Activated CD4-positive, CD25-positive, alpha-beta regulatory T cell treated with anti-CD3 and anti-CD28 coated beads, Interleukin-2, amount 50 U/mL, for 24 hours (primary cell): ENCODE results near the gene MLXIP.
"Not testable (repeated sequence)": the region's sequence is repeated elsewhere in the genome, so short reads cannot be mapped to it uniquely, and the experiment has no call there.

Experiments
- ATAC-seq, 2 donors: fragments of 150-1000 bp; cut with Tn5 transposase; one replicate each; pipeline ENCODE4 v1.10.0; 2021; ENCODE audit warnings: mild to moderate bottlenecking in 1 of 2, moderate library complexity in 1 of 2

The MLXIP gene, protein sequence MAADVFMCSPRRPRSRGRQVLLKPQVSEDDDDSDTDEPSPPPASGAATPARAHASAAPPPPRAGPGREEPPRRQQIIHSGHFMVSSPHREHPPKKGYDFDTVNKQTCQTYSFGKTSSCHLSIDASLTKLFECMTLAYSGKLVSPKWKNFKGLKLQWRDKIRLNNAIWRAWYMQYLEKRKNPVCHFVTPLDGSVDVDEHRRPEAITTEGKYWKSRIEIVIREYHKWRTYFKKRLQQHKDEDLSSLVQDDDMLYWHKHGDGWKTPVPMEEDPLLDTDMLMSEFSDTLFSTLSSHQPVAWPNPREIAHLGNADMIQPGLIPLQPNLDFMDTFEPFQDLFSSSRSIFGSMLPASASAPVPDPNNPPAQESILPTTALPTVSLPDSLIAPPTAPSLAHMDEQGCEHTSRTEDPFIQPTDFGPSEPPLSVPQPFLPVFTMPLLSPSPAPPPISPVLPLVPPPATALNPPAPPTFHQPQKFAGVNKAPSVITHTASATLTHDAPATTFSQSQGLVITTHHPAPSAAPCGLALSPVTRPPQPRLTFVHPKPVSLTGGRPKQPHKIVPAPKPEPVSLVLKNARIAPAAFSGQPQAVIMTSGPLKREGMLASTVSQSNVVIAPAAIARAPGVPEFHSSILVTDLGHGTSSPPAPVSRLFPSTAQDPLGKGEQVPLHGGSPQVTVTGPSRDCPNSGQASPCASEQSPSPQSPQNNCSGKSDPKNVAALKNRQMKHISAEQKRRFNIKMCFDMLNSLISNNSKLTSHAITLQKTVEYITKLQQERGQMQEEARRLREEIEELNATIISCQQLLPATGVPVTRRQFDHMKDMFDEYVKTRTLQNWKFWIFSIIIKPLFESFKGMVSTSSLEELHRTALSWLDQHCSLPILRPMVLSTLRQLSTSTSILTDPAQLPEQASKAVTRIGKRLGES

DNA sequence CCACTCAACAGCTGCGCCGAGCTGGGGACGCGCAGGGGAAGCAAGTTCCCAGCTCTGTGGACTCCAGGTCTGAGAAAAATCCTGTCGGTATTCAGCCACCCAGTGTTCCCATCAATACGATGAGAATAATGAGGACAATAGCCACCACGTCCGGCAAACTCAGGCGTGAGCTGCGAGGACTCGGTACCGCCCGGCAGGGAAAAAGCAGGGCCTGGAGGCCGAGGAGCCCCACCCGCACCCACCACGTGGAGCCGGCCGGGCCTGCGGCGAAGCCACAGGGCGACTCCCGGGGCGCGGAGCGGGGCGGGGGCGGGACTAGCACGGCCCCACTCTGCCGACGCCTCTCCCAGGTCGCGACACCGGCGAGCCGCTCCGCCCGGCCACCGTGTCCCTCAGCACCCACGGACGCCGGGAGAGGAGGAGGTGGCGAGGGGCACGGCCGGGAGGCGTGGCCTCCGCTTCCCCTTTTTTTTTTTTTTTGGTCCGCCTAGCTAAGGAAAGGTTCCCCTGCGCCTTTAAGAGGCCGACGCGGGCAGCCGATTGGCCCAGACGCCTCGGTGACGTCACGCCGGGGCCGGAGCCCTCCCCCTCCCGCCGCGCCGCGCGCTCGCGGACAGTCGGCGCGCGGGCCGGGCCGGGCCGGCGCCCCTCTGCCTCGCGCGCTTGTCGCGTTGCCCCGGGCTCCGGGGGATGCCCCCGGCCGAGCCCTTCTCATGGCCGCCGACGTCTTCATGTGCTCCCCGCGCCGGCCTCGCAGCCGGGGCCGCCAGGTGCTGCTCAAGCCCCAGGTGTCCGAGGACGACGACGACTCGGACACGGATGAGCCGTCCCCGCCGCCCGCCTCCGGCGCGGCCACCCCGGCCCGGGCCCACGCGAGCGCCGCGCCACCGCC, at the start of gene MLXIP:
Gene MLXIP (plus strand): TSS at position 616 of the 892 bp plus-strand sequence. CDS start 98 bp downstream, at position 714.
- ATAC-seq, result peak; percentile 81 to 82

DNA sequence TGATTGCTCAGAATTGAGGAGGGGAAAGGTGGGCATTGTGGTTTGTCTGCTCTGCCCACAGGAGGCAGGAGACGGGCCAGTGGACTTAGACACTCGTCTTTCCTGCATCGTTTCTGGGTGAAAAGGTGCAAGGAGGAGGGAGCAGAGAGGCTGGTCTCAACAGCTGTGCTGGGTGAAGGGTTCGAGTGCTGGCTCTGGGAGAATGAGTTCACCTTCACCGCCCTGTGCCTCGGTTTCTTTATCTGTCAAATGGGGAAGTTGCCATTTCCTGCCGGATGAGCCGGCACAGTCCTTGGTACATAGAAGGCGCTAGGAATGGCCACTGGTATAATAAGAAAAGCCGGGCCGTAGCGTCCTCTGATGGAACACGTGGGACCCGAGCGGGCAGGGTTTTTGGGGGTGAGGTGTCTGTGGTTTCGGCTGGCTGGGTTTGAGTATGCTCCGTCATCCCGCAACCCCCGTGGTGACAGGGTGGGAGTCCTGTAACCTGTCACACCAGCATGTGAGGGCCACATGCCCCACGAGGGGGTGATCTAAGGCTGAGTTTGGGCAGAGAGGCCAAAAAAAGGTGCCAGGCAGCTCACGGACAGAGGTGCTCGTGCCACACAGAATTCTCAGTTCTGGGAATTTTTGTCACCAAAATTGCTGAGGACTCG, 49.5 kb upstream of the MLXIP start:
- peak; percentile 12 to 58 for ATAC-seq

DNA sequence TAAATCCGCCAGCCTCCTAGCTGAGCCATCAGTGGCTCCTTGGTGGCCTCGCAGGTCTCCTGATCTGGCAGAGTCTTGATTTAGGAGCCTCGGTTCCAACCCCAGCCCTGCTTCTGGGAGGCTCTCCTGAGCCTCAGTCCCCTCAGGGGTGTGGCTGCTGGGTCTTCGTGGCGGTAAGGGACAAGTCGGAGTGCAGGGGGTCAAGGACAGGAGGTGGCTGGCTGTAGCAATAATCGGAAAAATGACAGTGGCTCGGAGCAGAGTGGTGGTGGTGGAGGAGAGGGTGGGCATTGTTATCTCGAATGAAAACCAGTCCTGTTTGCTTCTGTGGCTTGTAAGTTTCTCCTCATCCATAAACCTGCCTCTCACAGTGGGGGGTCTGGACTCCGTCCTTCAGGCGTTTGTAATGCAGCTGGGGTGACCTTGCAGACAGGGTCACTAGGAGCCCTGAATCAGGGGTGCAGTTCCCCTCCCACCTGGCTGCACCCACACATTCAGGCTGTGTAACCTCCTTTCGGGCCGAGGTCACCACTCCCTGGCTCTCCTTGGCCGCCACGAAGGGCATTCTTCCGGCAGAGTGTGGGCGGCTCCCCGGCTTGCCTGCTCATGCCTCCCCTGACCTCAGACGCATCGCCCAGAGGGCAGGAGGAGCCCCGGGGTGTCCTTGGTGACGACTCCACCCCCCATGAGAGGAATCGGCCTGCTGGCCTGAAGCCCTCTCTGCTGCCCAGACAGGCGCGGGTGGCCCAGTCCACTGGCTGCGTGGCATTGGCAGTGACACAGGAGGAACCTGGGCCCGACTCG, 48.7 kb upstream of the MLXIP start:
- no peak for ATAC-seq

DNA sequence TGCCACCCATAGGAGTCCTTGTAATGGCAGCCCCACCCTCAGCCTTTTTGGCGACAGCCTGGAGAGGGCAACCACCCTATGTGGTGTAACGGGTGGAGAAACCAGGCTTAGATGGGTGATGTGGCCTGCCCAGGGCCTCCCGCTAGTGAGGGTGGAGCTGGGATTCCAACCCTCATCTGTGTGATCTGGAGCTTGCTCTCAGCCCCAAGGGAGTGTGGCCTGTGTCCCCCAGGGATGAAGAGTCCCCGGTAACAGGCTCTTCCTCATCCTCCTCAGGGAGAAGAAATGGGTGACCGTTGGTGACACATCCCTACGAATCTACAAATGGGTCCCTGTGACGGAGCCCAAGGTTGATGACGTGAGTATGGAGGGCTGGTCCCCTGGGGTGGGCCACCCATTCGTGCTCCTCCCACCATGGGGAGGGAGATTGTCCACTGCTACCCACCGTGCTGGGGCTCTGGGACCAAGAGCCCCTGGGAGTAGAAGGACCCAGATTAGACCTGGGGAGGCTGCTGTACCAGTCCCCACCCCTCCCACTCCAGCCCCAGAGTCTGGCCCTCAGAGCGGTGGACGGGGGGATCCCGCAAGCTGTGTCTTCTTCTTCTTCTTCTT, 48.0 kb upstream of the MLXIP start:
- ATAC-seq, result no peak

DNA sequence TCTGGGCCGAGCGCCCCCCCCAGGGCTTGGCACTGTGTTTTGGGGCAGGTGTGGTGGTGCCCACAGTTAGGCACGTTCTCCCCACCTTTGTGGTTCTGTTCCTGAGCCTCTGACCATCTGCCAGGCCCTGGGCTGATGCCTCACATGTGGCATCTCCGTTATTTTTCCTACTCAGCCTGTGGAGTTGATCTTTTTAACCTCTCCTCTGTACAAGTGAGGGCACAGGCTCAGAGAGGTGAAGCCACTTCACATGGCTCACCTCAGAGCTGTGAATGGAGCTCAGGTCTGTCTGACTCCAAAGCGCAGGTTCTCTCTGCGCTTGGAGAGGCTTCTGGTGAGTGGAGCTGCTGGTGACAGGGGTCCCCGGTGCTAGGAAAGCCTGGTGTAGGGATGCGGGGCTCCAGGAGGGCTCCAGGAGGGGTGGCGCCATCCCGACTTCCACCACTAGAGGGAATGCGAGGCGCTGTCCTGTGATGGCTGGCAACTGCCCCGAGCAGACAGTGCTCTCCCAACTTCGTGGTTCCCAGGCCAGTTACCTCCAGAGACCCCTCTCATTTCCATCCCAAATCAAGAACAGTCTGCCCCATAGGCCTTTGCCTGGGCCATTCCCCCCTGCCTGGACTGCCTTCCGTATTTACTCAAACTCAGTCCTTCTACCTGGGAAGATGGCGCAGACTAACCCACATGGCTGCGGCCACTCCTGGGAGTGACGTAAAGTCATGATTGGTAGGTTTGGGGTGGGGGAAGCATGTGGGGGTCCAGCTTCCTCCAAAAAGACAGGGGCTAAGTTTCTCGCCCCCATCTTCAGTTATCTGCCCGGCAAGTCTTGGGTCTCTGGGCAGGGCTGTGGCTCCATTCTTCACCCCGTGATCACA, 47.0 kb upstream of the MLXIP start:
- ATAC-seq, result peak; percentile 51 to 62

DNA sequence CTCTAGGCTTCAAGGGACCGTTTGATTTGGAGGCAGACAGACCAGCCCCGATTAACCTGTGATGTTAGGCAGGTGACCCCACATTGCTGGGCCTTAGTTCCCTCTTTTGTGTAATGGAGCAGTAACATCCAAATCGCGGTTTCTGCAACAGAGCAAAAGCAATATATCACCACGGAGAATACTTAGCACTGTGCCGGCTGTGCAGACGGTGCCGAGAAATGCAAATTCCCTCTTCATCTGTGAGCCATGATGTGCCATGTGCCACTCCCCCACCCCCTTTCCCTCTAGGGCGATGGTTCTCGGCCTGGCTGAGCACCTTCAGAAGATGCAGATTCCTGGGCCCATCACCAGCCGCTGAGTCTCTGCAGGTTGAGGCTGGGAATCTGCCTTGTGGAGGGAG, 46.0 kb upstream of the MLXIP start:
- no peak for ATAC-seq

DNA sequence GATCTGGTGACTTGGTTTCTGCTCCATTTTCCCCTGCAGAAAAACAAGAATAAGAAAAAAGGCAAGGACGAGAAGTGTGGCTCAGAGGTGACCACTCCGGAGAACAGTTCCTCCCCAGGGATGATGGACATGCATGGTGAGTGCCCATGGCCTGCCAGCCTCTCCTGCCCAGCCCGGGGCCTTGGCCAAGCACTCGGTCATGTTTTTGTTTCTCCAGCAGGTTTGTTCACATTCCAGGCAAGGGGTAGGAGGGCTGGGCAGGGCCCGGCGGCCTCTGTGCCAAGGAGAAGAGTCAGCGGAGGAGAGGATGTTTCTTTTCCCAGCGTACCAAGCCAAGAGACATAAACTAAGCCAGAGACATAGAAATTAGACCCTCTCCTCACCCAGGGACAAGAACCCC, 43.3 kb upstream of the MLXIP start:
- ATAC-seq, result no peak

DNA sequence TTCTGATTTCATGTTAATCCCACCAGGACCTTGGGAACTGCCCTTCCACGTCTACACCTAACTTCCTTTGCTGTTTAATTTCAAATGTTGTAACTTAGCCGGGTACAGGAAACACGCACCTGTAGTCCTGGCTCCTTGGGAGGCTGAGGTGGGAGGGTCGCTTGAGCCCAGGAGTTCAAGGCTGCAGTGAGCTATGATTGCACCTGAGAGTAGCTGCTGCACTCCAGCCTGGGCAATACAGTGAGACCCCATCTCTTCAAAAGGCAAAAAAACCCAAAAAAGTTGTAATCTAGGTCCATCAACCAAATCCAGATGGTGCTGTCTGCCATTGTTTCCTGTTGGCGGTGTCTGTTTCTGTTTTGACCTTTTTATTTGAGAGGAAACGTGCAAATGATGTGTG, 42.4 kb upstream of the MLXIP start:
- no peak for ATAC-seq

DNA sequence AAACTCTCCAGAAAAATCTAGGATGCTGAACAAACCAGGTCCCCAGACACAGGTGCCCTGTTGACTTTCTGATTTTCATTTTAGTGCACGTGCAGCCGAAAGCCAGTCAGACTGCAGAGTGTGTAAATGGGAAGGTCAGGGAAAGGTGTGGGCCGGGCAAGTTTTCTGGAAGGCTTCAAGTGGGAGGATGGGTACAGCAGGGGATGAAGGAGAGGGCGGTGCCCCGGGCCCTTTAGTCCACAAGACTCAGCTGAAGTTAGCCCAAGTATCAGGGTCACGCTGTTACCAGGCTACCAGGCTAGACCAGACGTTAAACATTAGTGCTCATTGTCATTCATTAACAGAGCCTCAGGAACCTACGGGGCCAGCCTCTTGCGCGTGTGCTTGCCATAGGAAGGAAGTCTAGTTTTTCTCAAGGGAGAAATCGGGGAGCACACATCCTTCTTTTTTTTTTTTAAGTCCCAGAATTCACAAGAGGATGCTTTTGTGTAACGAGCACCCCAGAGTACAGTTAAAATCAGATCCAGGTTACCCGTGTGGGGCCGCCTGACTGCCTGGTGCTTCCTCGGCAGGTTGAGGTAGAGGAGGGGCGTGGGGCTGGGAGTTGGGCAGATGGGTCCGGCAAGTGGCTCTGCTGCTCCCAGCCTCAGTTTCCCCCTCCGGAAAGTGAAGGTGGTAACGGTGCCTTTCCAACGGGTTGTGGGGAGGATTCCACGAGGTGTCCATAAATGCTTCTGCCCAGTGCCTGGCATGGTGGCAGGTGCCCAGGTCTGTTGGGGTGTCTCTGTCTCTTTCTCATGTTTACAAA, 37.8 kb upstream of the MLXIP start:
- ATAC-seq, result no peak

DNA sequence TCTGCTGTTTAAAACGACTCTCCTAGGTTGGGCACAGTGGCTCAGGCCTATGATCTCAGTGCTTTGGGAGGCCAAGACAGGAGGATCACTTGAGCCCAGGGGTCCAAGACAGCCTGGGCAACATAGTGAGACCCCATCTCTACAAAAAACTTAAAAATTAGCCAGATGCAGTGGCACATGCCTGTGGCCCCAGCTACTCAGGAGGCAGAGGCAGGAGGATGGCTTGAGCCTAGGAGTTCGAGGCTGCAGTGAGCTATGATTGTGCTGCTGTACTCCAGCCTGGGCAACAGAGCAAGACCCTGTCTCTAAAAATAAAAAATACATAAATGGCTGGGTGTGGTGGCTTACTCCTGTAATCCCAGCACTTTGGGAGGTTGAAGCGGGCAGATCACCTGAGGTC, 37.1 kb upstream of the MLXIP start:
- ATAC-seq, result not testable (repeated sequence)

DNA sequence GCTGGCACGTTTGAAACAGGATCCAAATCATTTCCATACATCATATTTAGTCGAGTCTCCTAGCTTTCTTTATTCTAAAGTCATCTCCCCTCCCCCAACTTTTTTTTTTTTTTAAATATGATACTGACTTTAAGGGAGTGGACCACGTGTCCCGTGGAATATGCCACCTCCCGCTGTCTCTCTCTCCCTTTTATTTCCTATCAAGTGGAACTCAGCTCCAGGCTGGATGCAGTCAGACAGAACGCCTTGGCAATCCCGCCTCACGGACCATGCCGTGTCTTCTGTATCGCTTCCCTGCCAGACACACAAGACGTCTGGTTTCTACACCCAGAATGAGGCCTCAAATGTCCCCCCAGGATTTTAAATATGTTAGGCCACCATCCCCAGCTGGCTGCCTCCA, 35.6 kb upstream of the MLXIP start:
- no peak for ATAC-seq

DNA sequence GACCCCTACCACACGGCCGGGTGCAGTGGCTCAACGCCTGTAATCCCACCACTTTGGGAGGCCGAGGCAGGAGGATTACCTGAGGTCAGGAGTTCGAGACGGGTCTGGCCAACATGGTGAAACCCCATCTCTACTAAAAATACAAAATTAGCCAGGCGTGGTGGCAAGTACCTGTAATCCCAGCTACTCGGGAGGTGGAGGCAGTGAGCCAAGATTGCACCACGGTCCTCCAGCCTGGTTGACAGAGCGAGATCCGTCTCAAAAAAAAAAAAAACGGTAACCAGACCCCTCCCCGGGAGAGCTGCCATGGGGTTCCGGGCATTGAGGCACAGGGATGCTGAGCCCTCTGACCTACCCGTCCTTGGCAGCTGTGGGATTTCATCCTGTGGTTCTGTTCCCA, 35.1 kb upstream of the MLXIP start:
- no peak for ATAC-seq

DNA sequence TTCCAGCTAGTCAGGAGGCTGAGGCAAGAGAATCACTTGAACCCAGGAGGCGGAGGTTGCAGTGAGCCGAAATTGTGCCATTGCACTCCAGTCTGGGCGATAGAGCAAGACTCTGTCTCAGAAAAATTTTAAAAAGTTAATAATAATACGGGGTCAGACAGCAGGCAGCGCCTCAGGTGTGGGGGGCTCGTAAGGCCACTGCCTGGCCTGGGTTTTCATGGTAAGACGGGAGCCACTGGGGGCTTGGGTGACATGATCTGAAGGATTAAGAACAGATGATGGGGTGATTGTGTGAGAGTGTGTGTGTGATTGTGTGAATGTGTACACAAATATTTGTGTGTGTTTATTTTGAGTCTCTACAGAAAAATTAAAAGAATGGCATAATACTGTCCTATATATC, 33.3 kb upstream of the MLXIP start:
- no peak for ATAC-seq

DNA sequence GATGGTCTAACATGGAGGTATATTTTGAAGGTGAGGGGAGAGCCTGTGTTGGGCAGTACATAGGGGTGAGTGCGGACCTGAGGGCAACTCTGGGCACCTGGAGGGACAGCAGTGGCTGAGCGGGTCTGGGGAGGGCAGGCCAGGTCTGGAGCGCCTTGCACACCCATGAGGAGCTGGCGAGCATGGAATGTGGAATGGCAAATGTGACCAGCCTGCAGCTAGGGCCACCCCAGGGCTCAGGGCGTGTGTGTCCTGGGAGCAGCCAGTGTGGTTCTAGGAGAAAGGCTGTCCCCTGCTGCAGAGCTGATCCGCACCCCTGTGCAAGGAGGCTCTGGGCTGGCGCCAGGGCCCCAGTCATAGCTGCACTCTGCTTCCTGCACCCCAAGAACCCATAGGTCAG, 32.4 kb upstream of the MLXIP start:
- no peak for ATAC-seq

DNA sequence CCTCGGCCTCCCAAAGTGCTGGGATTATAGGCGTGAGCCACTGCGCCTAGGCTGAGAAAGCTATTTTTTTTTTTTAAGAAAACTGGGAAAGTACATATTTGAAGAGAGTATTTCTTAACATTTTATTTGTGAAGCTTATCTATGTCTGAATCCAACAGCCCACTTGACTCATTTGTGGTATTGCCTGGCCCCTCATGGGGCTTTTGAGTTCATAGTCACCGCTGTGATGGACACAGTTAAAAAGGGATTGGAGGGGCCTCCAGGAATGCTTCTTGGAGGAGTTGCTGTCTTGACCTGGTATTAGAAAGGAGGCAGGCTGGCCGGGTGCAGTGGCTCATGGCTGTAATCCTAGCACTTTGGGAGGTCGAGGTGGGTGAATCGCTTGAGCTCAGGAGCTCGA, 30.4 kb upstream of the MLXIP start:
- ATAC-seq, result no peak

DNA sequence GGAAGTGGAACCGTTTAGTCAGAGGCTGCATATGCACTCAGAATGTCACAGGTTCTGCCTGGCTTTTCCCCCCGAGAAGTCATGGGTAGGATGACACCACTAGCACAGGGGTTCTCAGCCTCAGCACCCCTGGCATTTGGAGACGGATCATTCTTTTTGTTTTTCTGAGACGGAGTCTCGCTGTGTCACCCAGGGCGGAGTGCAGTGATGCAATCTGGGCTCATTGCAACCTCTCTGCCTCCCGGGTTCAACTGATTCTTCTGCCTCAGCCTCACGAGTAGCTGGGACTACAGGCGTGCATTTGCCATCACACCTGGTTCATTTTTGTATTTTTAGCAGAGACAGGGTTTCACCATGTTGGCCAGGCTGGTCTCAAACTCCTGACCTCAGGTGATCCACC, 28.7 kb upstream of the MLXIP start:
- ATAC-seq, result no peak

DNA sequence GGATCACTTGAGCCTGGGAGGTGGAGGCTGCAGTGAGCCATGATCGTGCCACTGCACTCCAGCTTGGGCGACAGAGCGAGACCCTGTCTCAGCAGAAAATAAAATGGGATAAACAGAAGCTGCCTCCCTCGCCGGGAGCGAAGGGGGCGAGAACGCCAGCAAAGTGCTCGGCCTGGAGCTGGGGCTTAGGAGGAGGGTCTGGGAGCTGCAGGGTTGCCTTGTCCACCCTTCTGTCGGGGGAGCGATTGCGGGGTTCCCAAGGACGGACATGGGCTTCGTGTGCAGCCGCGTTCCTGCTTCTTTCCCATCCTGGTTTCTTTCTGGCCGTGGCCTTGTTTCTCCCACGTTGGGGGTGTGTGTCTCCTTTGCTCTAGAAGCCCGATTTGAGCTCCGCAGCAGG, 27.9 kb upstream of the MLXIP start:
- ATAC-seq, result no peak

DNA sequence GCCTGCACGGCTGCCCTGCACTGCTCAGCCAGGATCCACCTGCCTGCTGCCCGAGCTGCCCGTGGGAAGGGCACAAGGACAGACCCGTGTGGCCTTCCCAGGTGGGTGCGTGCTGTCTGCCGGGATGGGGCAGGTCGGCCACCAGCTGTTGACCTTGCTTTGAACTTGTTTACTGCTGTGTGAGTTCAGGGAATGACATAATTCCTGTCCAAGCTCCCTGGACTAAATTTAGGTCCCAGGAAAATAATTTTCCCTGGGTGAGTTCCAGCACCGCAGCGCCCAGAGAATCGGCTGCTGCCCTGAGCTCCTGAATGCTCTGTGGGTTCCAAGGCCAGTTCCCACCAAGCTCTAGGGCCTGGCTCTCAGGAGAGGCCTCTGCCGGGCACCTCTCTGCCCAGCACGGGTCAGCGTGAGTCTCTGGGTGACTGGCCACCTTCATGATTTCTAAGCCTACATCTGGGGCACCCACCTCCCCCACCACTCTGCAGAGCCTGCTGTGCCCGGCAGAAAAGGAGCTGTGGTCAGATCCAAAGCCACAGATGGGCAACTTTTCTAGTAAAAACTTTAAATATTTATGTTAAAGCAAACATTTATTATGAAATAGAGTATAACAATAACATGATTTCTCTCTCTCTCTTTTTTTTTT, 27.2 kb upstream of the MLXIP start:
- no peak for ATAC-seq
